ENCODE measurements around the gene FAM227A.

DNA sequence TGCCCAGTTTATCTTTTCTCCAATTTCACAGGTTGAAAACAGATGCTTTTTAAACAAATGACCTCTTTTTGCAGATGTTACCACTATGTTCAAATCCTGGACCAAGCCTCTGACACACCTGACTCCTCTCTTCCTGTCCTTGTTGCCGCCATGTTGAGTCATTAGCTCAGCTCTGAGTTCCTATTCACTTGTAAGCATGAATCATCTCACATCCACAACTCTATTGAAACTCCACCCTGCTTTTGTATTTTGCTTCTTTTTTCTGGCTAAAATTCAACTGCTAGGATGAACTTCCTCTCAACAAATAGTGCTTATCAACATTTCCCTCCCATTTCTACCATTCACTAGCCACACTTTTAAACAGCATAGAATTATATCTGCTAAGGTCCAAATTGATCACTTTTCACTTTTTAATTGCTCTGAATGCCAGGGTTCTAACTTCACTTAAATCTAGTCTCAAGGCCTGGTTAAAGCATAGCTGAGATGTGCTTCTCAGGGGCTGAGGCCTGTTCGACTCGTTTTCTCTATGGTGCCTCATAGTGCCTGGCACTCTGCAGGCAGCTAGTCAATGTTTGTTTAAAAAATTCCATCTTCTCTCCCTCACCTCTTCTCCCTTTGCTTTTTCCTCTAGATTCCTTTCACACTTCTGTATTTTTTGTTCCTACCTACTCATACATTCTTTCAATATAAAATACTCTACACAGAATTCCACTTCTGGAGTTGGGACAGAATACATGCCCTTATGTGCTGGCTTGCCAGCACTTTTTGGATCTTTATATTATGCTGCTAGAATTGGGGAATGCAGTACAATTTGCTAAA is 40.6 kb upstream of the FAM227A start:
- TF ChIP-seq YY1 (IDR thresholded peaks at IDR 0.05; ENCODE audit: insufficient read depth, insufficient read length), result no peak
- TF ChIP-seq ZNF274 (IDR thresholded peaks at IDR 0.05; ENCODE audit: low read depth, low read length), result no peak
- no peak for TF ChIP-seq SUZ12 (IDR thresholded peaks at IDR 0.05; ENCODE audit: extremely low read depth, insufficient read depth, insufficient read length)
